Osteocyte (in vitro differentiated cells): ENCODE measurements around the gene MDGA2. TPM values are rescaled to one million over a fixed set of nuclear protein-coding genes. Genes with fewer than 3 reads are reported as not detected.
A peak's percentile ranks its signal among the peaks of the same experiment; 100 is the strongest.

Experiments
- DNase-seq: peaks from one replicate; pipeline ENCODE4 v3.0.0; 2021; ENCODE audit warnings: mixed read lengths; ENCODE audit not compliant: unreplicated experiment; ENCODE audit errors: extremely low spot score
- H3K27ac Mint-ChIP-seq: one replicate; pipeline ENCODE4 v1.8.0; 2021; ENCODE audit warnings: mild to moderate bottlenecking, mixed read lengths; ENCODE audit not compliant: unreplicated experiment
- H3K27me3 Mint-ChIP-seq: one replicate; pipeline ENCODE4 v1.8.0; 2021; ENCODE audit warnings: mixed read lengths; ENCODE audit not compliant: unreplicated experiment
- H3K36me3 Mint-ChIP-seq: one replicate; pipeline ENCODE4 v1.8.0; 2021; ENCODE audit warnings: mixed read lengths; ENCODE audit not compliant: unreplicated experiment
- H3K4me1 Mint-ChIP-seq: one replicate; pipeline ENCODE4 v1.8.0; 2021; ENCODE audit warnings: mixed read lengths; ENCODE audit not compliant: unreplicated experiment
- H3K4me3 Mint-ChIP-seq: one replicate; pipeline ENCODE4 v1.8.0; 2021; ENCODE audit warnings: mild to moderate bottlenecking, moderate library complexity, mixed read lengths; ENCODE audit not compliant: unreplicated experiment
- H3K9me3 Mint-ChIP-seq: one replicate; pipeline ENCODE4 v1.8.0; 2021; ENCODE audit warnings: mixed read lengths; ENCODE audit not compliant: unreplicated experiment
- CTCF ChIP-seq: fragments of 200-600 bp; sonication (generic); IDR thresholded peaks from 2 replicates; pipeline ENCODE4 v1.5.0; 2021; ENCODE audit warnings: antibody characterized with exemption, mild to moderate bottlenecking, moderate library complexity
- total RNA-seq: library from RNA; stranded (reverse); gene quantifications from 2 replicates; pipeline ENCODE4 v1.2.1, GENCODE V29; 2021

The MDGA2 gene
- total RNA-seq, 1 donor from 2014 or later = 0.19 TPM

GRCh38 chr14:47442211-47442610, 233.2 kb downstream of the MDGA2 start:
- H3K4me1 Mint-ChIP-seq = peaks cover 9% of the 10 kb centered on the region
- H3K9me3 Mint-ChIP-seq = no peaks in the 10 kb centered on the region
- H3K4me3 Mint-ChIP-seq = no peak overlapping the region
- H3K27ac Mint-ChIP-seq = no peak overlapping the region
- DNase-seq = no peak
- H3K27me3 Mint-ChIP-seq = peaks cover 2% of the 10 kb centered on the region
- no peaks in the 10 kb centered on the region for H3K36me3 Mint-ChIP-seq
- peak; percentile 39 for TF ChIP-seq CTCF

DNA sequence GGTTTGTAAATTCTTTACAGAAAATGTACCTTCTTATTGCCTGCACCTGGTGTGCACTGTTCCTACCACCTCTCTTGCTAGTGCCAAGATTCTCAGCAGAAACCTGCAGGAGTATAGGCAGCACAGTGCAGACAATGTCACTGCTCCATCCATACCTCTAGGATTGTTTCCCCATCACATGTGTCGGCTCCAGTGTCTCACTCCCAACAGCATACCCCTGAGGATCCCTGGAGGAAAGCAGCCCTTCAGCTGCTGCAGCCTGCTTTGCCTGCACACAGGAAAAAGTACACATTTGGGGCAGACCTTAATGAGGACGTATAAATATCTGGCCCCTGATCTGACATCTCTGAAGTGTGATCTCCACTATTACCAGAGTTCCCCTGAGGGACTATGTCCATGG, 235.5 kb downstream of the MDGA2 start:
- no peaks in the 10 kb centered on the region for H3K36me3 Mint-ChIP-seq
- no peaks in the 10 kb centered on the region for H3K4me1 Mint-ChIP-seq
- H3K4me3 Mint-ChIP-seq = no peak overlapping the region
- H3K27me3 Mint-ChIP-seq = peaks cover 6% of the 10 kb centered on the region
- no peak for DNase-seq
- no peak for TF ChIP-seq CTCF
- no peak overlapping the region for H3K27ac Mint-ChIP-seq
- H3K9me3 Mint-ChIP-seq = peaks cover 3% of the 10 kb centered on the region

DNA sequence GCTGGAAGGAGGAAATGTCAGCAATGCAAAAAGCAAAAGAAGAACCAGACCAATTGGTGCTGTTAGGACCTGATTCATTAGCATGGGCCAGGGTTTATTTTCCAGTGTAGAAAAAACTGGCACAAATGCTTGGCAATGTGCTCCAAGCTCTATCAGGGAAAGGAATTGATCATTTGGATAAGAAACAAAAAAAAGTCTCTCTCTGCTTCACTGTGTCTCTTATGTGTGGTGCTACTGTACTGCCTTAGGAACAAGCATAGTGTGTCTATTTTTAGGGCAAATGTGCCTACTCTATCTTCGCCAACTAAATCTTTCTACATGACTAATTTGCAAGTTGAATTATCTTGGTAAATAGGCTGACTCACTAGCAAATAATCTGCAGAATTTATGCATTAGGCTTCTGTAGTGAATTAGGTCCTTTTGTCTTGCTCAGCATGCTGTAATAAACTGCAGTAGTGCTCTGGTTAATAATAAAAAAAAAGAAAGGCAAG, 236.7 kb downstream of the MDGA2 start:
- Mint-ChIP-seq H3K4me1 (no peaks in the 10 kb centered on the region), H3K27me3 (peaks cover 5% of the 10 kb centered on the region), H3K9me3 (peaks cover 3% of the 10 kb centered on the region), H3K36me3 (no peaks in the 10 kb centered on the region), H3K4me3 (no peak overlapping the region), H3K27ac (no peak overlapping the region)
- no peak for TF ChIP-seq CTCF
- no peak for DNase-seq

GRCh38 chr14:47435331-47435965, 240.0 kb downstream of the MDGA2 start:
- H3K4me1 Mint-ChIP-seq = no peaks in the 10 kb centered on the region

More at GRCh38 chr14:47435331-47435965, 240.0 kb downstream of the MDGA2 start:
- Mint-ChIP-seq H3K36me3 (no peaks in the 10 kb centered on the region), H3K4me3 (no peak overlapping the region), H3K9me3 (peaks cover 3% of the 10 kb centered on the region), H3K27me3 (peaks cover 5% of the 10 kb centered on the region), H3K27ac (no peak overlapping the region)
- DNase-seq = no peak
- TF ChIP-seq CTCF = no peak
